GM23338 (cell line): ENCODE data around the gene TUBA8. TPM values are rescaled to one million over a fixed set of nuclear protein-coding genes. Genes with fewer than 3 reads are reported as not detected.

Source experiments
- ATAC-seq: fragments of 200-7000 bp; cut with Tn5 transposase; 3 replicates; pipeline ENCODE4 v1.9.1; 2020
- DNase-seq: peaks from one replicate; pipeline ENCODE4 v3.0.0-alpha.2; 2015; ENCODE audit warnings: low spot score
- H2AFZ ChIP-seq: fragments of 200-600 bp; sonication (generic); 2 replicates; pipeline ENCODE4 v1.8.0; 2016; ENCODE audit warnings: antibody characterized with exemption, mild to moderate bottlenecking, moderate library complexity
- H3F3A ChIP-seq: fragments of 200-600 bp; sonication (generic); replicated peaks from 2 replicates; pipeline ENCODE4 v1.8.0; 2017; ENCODE audit warnings: antibody characterized with exemption, mixed run types, low read depth
- H3K27ac ChIP-seq: fragments of 200-600 bp; sonication (generic); 2 replicates; pipeline ENCODE4 v1.6.1; 2016; ENCODE audit warnings: low read depth
- H3K27me3 ChIP-seq: fragments of 200-600 bp; sonication (generic); 2 replicates; pipeline ENCODE4 v1.8.0; 2016; ENCODE audit warnings: mild to moderate bottlenecking, mixed run types, moderate library complexity; ENCODE audit not compliant: insufficient read depth
- H3K36me3 ChIP-seq: fragments of 200-600 bp; sonication (generic); 2 replicates; pipeline ENCODE4 v1.8.0; 2016; ENCODE audit warnings: mild to moderate bottlenecking; ENCODE audit not compliant: insufficient read depth
- H3K4me1 ChIP-seq: fragments of 200-600 bp; sonication (generic); 2 replicates; pipeline ENCODE4 v1.8.0; 2016; ENCODE audit warnings: mild to moderate bottlenecking, moderate library complexity; ENCODE audit not compliant: insufficient read depth
- H3K4me2 ChIP-seq: fragments of 200-600 bp; sonication (generic); 2 replicates; pipeline ENCODE4 v1.7.1; 2017; ENCODE audit warnings: mixed run types
- H3K4me3 ChIP-seq: fragments of 200-600 bp; sonication (generic); 2 replicates; pipeline ENCODE4 v1.6.1; 2016; ENCODE audit warnings: mixed run types
- H3K79me2 ChIP-seq: fragments of 200-600 bp; sonication (generic); replicated peaks from 2 replicates; pipeline ENCODE4 v1.8.0; 2017; ENCODE audit warnings: mild to moderate bottlenecking; ENCODE audit not compliant: insufficient read depth
- H3K9me2 ChIP-seq: fragments of 200-600 bp; sonication (generic); 2 replicates; pipeline ENCODE4 v1.8.0; 2017; ENCODE audit not compliant: insufficient read depth
- H4K20me1 ChIP-seq: fragments of 200-600 bp; sonication (generic); replicated peaks from 2 replicates; pipeline ENCODE4 v1.8.0; 2017; ENCODE audit warnings: mild to moderate bottlenecking; ENCODE audit not compliant: insufficient read depth
- H3K27ac Mint-ChIP-seq: 2 replicates; pipeline ENCODE4 v1.8.0; 2020; ENCODE audit warnings: inconsistent platforms, mild to moderate bottlenecking, moderate library complexity, mixed read lengths
- H3K27me3 Mint-ChIP-seq: 3 replicates; pipeline ENCODE4 v1.8.0; 2022; ENCODE audit warnings: low read depth, mild to moderate bottlenecking, moderate library complexity, mixed read lengths, inconsistent platforms; ENCODE audit not compliant: insufficient read depth, poor library complexity
- H3K36me3 Mint-ChIP-seq: 3 replicates; pipeline ENCODE4 v1.8.0; 2021; ENCODE audit warnings: low read depth, mild to moderate bottlenecking, inconsistent platforms, moderate library complexity, mixed read lengths
- H3K4me1 Mint-ChIP-seq: 3 replicates; pipeline ENCODE4 v1.8.0; 2020; ENCODE audit warnings: mild to moderate bottlenecking, inconsistent platforms, mixed read lengths
- H3K4me3 Mint-ChIP-seq: 3 replicates; pipeline ENCODE4 v1.8.0; 2021; ENCODE audit warnings: moderate library complexity, mild to moderate bottlenecking, inconsistent platforms, mixed read lengths
- H3K9me3 Mint-ChIP-seq: 3 replicates; pipeline ENCODE4 v1.8.0; 2020; ENCODE audit warnings: moderate library complexity, mild to moderate bottlenecking, inconsistent platforms, mixed read lengths
- CREB1 ChIP-seq: fragments of 250-450 bp; sonication (Bioruptor Pico); IDR thresholded peaks from 2 replicates; pipeline ENCODE4 v1.5.0; 2020; ENCODE audit warnings: low read depth, mild to moderate bottlenecking, moderate library complexity
- EZH2 ChIP-seq: fragments of 200-600 bp; sonication (generic); IDR thresholded peaks from one replicate; pipeline ENCODE4 v1.8.0; 2017; ENCODE audit warnings: antibody characterized with exemption, mild to moderate bottlenecking, low read depth; ENCODE audit not compliant: unreplicated experiment
- EZH2phosphoT487 ChIP-seq: fragments of 200-600 bp; sonication (generic); IDR thresholded peaks from one replicate; pipeline ENCODE4 v1.8.1; 2018; ENCODE audit warnings: antibody characterized with exemption; ENCODE audit not compliant: unreplicated experiment
- JUNB ChIP-seq: IDR thresholded peaks from one replicate; pipeline ENCODE4 v1.6.1; 2016; ENCODE audit warnings: antibody characterized with exemption; ENCODE audit not compliant: unreplicated experiment
- NANOG ChIP-seq: IDR thresholded peaks from 2 replicates; pipeline ENCODE4 v1.6.1; 2016; ENCODE audit warnings: antibody characterized with exemption, borderline replicate concordance
- STAT1 ChIP-seq: IDR thresholded peaks from one replicate; pipeline ENCODE4 v1.6.1; 2016; ENCODE audit warnings: antibody characterized with exemption; ENCODE audit not compliant: unreplicated experiment
- ZNF331 ChIP-seq: fragments of 250-450 bp; sonication (Bioruptor Pico); IDR thresholded peaks from 2 replicates; pipeline ENCODE4 v1.5.0; 2020; ENCODE audit warnings: low read depth, mild to moderate bottlenecking, moderate library complexity
- ZNF462 ChIP-seq: fragments of 250-450 bp; sonication (Bioruptor Pico); IDR thresholded peaks from 2 replicates; pipeline ENCODE4 v1.5.0; 2020; ENCODE audit warnings: mild to moderate bottlenecking, moderate library complexity
- polyA plus RNA-seq: library from polyadenylated mRNA; unstranded; fragments of >200 nt; fragmentation: Nextera tagmentation; extraction: Ambion mirVana; gene quantifications from 2 replicates; pipeline ENCODE4 v1.2.1, GENCODE V29; 2016
- total RNA-seq: library from RNA; depleted of rRNA; stranded (reverse); fragments of >200 nt; shearing (Covaris generic); gene quantifications from 2 replicates; pipeline ENCODE4 v1.2.3, GENCODE V29; 2014
- TF ChIP-seq, protein P1 (sequence below): IDR thresholded peaks from 2 replicates; pipeline ENCODE4 v1.6.1; 2016; ENCODE audit warnings: antibody characterized with exemption
- TF ChIP-seq, protein P2 (sequence below): IDR thresholded peaks from one replicate; pipeline ENCODE4 v1.6.1; 2018; ENCODE audit warnings: antibody characterized with exemption; ENCODE audit not compliant: unreplicated experiment

The TUBA8 gene
- total and polyA plus RNA-seq, 2 experiments from 2014 or later, result 0.31 to 0.48 TPM

- DNase-seq (no peak), ATAC-seq (no peak)
- Histone ChIP-seq H3K4me1 (no peaks in the 10 kb centered on the region), H3K9me2 (no peaks in the 10 kb centered on the region), H4K20me1 (no peaks in the 10 kb centered on the region), H2AFZ (no peak overlapping the region), H3K4me3 (no peak overlapping the region), H3K4me2 (no peak overlapping the region), H3K27ac (no peak overlapping the region), H3K79me2 (no peaks in the 10 kb centered on the region), H3F3A (no peaks in the 10 kb centered on the region), H3K36me3 (no peaks in the 10 kb centered on the region), H3K27me3 (no peaks in the 10 kb centered on the region)
- Mint-ChIP-seq H3K9me3 (no peaks in the 10 kb centered on the region), H3K27me3 (peaks cover 3% of the 10 kb centered on the region), H3K27ac (no peak overlapping the region), H3K4me3 (no peak overlapping the region), H3K36me3 (no peaks in the 10 kb centered on the region), H3K4me1 (peaks cover 6% of the 10 kb centered on the region; the same call in 2 of the 3 replicates)
- no peak for TF ChIP-seq EZH2phosphoT487
Measured at GRCh38 chr22:18118345-18118915, 7.8 kb downstream of the TUBA8 start.

DNA sequence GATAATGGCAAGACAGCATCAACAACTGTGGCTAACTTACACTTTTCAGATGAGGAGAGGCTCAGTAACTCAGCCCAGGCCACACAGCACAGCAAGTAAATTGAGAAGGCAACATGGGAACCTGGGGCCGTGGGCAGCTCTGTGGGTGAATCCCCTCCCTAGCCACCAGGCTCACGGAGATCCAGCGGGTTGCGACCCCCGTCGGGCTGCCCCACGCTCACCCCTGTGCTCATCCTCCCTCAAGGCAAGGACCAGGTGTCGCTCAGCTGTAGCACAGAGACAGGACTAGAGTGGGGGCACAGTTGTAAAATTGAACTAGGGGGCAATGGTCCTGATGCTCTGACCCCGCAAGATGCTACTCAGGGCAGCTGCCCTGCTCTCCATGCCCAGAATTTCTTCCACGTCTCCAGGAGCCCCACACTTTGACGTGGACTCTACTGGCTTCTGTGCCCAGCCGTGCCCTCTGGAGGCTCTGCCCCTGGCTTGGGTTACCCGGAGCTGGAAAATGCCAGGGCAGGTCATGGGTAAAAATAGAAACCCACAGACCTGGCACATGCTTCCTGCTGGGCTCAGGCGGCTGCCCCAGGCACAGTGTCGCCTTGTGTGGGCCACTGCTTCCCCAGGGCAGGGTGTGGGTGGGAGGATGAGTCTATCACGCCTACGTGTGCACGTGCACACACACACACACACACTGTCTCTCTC is 9.0 kb downstream of the TUBA8 start:
- DNase-seq (no peak), ATAC-seq (no peak)
- no peak overlapping the region for H3K27ac ChIP-seq
- no peak overlapping the region for H3K27ac Mint-ChIP-seq
- H3K36me3 Mint-ChIP-seq, result no peaks in the 10 kb centered on the region
- H3K9me3 Mint-ChIP-seq, result no peaks in the 10 kb centered on the region
- peaks cover 3% of the 10 kb centered on the region for H3K27me3 Mint-ChIP-seq
- no peak overlapping the region for H2AFZ ChIP-seq
- no peak overlapping the region for H3K4me3 ChIP-seq
- no peaks in the 10 kb centered on the region for H4K20me1 ChIP-seq
- no peak overlapping the region; the same call in 2 of the 3 replicates for H3K4me3 Mint-ChIP-seq
- H3K4me1 Mint-ChIP-seq, result peaks cover 6% of the 10 kb centered on the region; the same call in 1 of the 3 replicates
- no peaks in the 10 kb centered on the region for H3K79me2 ChIP-seq
- no peaks in the 10 kb centered on the region for H3F3A ChIP-seq
- no peaks in the 10 kb centered on the region for H3K9me2 ChIP-seq
- no peak overlapping the region for H3K4me2 ChIP-seq
- H3K36me3 ChIP-seq, result no peaks in the 10 kb centered on the region
- H3K27me3 ChIP-seq, result no peaks in the 10 kb centered on the region
- H3K4me1 ChIP-seq, result no peaks in the 10 kb centered on the region
- TF ChIP-seq, protein P1, sequence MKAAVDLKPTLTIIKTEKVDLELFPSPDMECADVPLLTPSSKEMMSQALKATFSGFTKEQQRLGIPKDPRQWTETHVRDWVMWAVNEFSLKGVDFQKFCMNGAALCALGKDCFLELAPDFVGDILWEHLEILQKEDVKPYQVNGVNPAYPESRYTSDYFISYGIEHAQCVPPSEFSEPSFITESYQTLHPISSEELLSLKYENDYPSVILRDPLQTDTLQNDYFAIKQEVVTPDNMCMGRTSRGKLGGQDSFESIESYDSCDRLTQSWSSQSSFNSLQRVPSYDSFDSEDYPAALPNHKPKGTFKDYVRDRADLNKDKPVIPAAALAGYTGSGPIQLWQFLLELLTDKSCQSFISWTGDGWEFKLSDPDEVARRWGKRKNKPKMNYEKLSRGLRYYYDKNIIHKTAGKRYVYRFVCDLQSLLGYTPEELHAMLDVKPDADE, result no peak
- no peak for TF ChIP-seq STAT1
- TF ChIP-seq ZNF462 (CRISPR knock-in tag), result no peak
- no peak for TF ChIP-seq CREB1
- no peak for TF ChIP-seq EZH2phosphoT487
- TF ChIP-seq NANOG, result no peak
- no peak for TF ChIP-seq JUNB
- TF ChIP-seq, protein P2, sequence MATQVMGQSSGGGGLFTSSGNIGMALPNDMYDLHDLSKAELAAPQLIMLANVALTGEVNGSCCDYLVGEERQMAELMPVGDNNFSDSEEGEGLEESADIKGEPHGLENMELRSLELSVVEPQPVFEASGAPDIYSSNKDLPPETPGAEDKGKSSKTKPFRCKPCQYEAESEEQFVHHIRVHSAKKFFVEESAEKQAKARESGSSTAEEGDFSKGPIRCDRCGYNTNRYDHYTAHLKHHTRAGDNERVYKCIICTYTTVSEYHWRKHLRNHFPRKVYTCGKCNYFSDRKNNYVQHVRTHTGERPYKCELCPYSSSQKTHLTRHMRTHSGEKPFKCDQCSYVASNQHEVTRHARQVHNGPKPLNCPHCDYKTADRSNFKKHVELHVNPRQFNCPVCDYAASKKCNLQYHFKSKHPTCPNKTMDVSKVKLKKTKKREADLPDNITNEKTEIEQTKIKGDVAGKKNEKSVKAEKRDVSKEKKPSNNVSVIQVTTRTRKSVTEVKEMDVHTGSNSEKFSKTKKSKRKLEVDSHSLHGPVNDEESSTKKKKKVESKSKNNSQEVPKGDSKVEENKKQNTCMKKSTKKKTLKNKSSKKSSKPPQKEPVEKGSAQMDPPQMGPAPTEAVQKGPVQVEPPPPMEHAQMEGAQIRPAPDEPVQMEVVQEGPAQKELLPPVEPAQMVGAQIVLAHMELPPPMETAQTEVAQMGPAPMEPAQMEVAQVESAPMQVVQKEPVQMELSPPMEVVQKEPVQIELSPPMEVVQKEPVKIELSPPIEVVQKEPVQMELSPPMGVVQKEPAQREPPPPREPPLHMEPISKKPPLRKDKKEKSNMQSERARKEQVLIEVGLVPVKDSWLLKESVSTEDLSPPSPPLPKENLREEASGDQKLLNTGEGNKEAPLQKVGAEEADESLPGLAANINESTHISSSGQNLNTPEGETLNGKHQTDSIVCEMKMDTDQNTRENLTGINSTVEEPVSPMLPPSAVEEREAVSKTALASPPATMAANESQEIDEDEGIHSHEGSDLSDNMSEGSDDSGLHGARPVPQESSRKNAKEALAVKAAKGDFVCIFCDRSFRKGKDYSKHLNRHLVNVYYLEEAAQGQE, result no peak
- TF ChIP-seq ZNF331 (CRISPR knock-in tag), result no peak
- TF ChIP-seq EZH2, result no peak
